Lower lobe of right lung (tissue), 2 donors: ENCODE data around the gene MTUS2. TPM values are rescaled to one million over a fixed set of nuclear protein-coding genes. Genes with fewer than 3 reads are reported as not detected.

Experiments
- ATAC-seq, 2 donors: fragments of 200-7000 bp; cut with Tn5 transposase; one replicate each; pipeline ENCODE4 v1.9.1; 2020 to 2022; ENCODE audit warnings: mild to moderate bottlenecking in 2 of 2, moderate library complexity in 2 of 2
- DNase-seq: peaks from one replicate; pipeline ENCODE4 v3.0.0-alpha.2; 2020
- H3K27ac ChIP-seq: fragments of 200-600 bp; one replicate; pipeline ENCODE4 v1.8.0; 2022
- H3K27me3 ChIP-seq: fragments of 200-600 bp; one replicate; pipeline ENCODE4 v1.8.0; 2022; ENCODE audit warnings: low read depth
- H3K36me3 ChIP-seq: fragments of 200-600 bp; one replicate; pipeline ENCODE4 v1.8.0; 2022; ENCODE audit warnings: mild to moderate bottlenecking
- H3K4me1 ChIP-seq: fragments of 200-600 bp; one replicate; pipeline ENCODE4 v1.8.0; 2022
- H3K4me3 ChIP-seq: fragments of 200-600 bp; one replicate; pipeline ENCODE4 v1.8.0; 2022; ENCODE audit warnings: mild to moderate bottlenecking
- H3K9me3 ChIP-seq: fragments of 200-600 bp; one replicate; pipeline ENCODE4 v1.8.0; 2022
- intact Hi-C: fragments of 100-400 bp; cut with DNase I; formaldehyde crosslinking; loops from one replicate; pipeline ENCODE4 v1.11.0; 2022
- total RNA-seq: library from RNA; stranded (reverse); fragmentation: NEBNext Ultra II Directional; extraction: Animal tissue kit (Norgen Biotek cat#: 25700); gene quantifications from one replicate; pipeline ENCODE4 v1.2.1, GENCODE V29; 2021
- TF ChIP-seq, protein P1 (sequence below): fragments of 200-600 bp; IDR thresholded peaks from one replicate; pipeline ENCODE4 v1.8.0; 2022; ENCODE audit warnings: antibody characterized with exemption, mild to moderate bottlenecking
- donor health status: DM: no; HTN: yes; CAD: no; lungs with severe emphysema.

Gene MTUS2
- total RNA-seq, 1 donor from 2014 or later = 0.21 TPM

DNA sequence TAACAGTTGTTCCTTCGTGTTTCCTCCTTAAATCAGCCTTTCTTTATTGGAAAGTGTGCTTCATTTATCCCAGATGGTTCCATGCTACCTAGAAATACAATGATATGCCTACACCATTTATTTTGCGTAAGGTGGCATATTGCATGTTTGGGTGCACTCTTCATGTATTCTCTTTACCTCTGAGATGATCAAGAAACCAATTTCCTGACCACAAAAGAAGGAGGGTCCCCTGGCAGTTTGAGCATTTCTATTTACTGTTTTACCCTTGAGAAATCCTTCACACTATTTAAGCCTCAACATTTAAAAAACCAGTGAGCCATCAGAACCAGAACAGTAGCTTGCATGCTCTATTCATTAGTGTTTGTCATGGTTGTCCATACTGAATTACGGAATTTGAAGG is 354.0 kb downstream of the MTUS2 start:
- Histone ChIP-seq H3K4me3 (no peak overlapping the region), H3K27me3 (no peaks in the 10 kb centered on the region), H3K36me3 (no peaks in the 10 kb centered on the region), H3K9me3 (no peaks in the 10 kb centered on the region), H3K27ac (no peak overlapping the region), H3K4me1 (no peaks in the 10 kb centered on the region)
- TF ChIP-seq, protein P1, sequence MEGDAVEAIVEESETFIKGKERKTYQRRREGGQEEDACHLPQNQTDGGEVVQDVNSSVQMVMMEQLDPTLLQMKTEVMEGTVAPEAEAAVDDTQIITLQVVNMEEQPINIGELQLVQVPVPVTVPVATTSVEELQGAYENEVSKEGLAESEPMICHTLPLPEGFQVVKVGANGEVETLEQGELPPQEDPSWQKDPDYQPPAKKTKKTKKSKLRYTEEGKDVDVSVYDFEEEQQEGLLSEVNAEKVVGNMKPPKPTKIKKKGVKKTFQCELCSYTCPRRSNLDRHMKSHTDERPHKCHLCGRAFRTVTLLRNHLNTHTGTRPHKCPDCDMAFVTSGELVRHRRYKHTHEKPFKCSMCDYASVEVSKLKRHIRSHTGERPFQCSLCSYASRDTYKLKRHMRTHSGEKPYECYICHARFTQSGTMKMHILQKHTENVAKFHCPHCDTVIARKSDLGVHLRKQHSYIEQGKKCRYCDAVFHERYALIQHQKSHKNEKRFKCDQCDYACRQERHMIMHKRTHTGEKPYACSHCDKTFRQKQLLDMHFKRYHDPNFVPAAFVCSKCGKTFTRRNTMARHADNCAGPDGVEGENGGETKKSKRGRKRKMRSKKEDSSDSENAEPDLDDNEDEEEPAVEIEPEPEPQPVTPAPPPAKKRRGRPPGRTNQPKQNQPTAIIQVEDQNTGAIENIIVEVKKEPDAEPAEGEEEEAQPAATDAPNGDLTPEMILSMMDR = no peak
- DNase-seq (no peak), ATAC-seq (no peak)
- intact Hi-C loops = no loop called here

DNA sequence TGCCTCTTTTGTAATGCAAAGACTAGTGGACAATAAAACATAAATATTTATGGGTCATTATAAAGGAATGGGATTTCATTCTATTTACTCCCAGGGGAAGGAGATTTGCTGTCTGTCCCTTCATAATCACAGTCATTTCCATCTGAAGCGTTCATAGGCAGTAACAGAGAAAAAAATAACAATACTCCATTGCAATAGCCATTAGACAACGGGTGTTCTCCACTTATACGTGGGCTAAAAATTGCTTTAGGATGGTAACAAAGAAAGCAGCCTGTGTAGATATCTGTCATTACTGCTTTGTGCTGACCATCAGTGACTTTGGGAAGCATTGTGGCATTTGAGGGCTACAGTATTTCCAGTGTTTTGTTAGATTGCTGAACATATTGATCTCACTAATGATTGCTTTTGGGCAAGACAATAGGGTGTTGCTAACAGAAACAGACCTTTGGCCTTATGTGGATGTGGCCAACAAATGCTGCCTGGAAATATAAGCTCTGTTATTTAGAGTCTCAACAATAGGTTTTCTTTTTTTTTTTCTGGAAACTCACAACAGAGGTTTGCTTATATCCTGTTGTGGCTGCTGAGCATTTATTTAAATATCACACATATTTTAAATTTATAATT is 355.2 kb downstream of the MTUS2 start:
- DNase-seq (no peak), ATAC-seq (no peak)
- TF ChIP-seq, protein P1 = no peak
- Histone ChIP-seq H3K27me3 (no peaks in the 10 kb centered on the region), H3K27ac (no peak overlapping the region), H3K9me3 (no peaks in the 10 kb centered on the region), H3K36me3 (no peaks in the 10 kb centered on the region), H3K4me3 (no peak overlapping the region), H3K4me1 (no peaks in the 10 kb centered on the region)
- intact Hi-C loops = no loop called here

DNA sequence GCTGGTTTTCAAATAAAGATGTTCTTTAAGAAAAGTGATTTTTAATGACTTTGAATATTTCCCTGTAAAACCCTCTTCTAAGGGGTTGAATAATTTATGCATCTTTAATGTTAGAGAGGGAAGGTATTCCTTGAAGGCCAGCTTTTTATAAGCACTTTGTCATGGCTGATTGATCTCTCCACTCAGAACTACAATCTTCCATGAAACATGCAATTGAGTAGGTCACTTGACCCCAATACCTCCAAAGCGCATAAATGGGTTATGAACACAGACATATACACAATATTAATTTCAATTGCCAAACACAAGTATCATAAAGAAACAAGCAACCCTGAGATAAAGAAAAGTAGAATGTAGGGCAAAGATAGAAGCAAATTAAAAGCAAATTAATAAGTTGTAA is 359.9 kb downstream of the MTUS2 start:
- ATAC-seq = no peak
- Histone ChIP-seq H3K9me3 (peaks cover 9% of the 10 kb centered on the region), H3K4me3 (no peak overlapping the region), H3K4me1 (no peaks in the 10 kb centered on the region), H3K27me3 (no peaks in the 10 kb centered on the region), H3K36me3 (no peaks in the 10 kb centered on the region), H3K27ac (no peak overlapping the region)
- TF ChIP-seq, protein P1 = no peak
- DNase-seq = no peak
- intact Hi-C loops = no loop called here

DNA sequence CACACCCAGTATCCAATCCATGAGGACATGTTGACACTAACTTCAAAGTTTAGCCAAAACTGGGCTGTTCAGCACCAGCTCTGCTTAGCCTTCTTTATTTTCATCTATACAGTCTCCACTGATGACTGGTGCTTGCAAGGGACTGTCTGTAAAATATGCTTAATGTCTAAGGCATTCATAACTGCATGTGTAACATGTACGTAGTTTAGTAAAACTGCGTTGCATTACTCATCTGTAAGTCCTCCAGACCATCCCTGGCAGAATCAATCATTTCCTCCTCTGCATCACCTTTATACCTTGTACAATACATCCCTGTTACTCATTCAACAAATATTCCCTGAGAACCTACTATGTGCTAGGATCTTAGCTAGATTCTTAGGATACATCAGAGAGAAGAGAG is 362.1 kb downstream of the MTUS2 start:
- Histone ChIP-seq H3K4me3 (no peak overlapping the region), H3K36me3 (no peaks in the 10 kb centered on the region), H3K27ac (no peak overlapping the region), H3K4me1 (no peaks in the 10 kb centered on the region), H3K27me3 (no peaks in the 10 kb centered on the region), H3K9me3 (peaks cover 21% of the 10 kb centered on the region)
- intact Hi-C loops = no loop called here
- no peak for ATAC-seq
- TF ChIP-seq, protein P1 = no peak
- no peak for DNase-seq

DNA sequence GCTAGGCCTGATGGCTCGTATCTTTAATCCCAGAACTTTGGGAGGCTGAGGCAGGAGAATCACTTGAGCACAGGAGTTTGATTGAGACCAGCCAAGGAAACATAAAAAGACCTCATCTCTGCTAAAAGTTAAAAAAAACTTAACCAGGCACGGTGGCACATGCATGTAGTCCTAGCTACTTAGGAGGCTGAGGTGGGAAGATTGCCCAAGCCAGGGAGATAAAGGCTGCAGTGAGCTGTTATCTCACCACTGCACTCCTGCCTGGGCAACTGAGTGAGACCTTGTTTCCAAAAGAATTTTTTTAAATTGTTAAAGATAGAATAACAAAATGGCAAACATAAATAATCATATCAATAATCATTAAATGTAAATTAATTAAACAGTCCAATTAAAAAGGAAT is 365.8 kb downstream of the MTUS2 start:
- ATAC-seq = no peak
- Histone ChIP-seq H3K27ac (no peak overlapping the region), H3K27me3 (no peaks in the 10 kb centered on the region), H3K4me3 (no peak overlapping the region), H3K36me3 (no peaks in the 10 kb centered on the region), H3K9me3 (peaks cover 21% of the 10 kb centered on the region), H3K4me1 (no peaks in the 10 kb centered on the region)
- intact Hi-C loops = no loop called here
- TF ChIP-seq, protein P1 = no peak
- no peak for DNase-seq
